A549 treated with CORT108297 at 1 μM for 4 hours (cell line): ENCODE data around the gene GPR152. TPM values are rescaled to one million over a fixed set of nuclear protein-coding genes. Genes with fewer than 3 reads are reported as not detected.

Source experiments
- total RNA-seq: library from RNA; stranded (reverse); fragments of 200-300 nt; extraction: Qiagen RNA extraction; gene quantifications from 5 replicates; pipeline ENCODE4 v1.2.3, GENCODE V29; 2022

GPR152 gene, protein sequence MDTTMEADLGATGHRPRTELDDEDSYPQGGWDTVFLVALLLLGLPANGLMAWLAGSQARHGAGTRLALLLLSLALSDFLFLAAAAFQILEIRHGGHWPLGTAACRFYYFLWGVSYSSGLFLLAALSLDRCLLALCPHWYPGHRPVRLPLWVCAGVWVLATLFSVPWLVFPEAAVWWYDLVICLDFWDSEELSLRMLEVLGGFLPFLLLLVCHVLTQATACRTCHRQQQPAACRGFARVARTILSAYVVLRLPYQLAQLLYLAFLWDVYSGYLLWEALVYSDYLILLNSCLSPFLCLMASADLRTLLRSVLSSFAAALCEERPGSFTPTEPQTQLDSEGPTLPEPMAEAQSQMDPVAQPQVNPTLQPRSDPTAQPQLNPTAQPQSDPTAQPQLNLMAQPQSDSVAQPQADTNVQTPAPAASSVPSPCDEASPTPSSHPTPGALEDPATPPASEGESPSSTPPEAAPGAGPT
- 0.07 TPM in 1 of 5 replicates, not detected in the others for total RNA-seq

GRCh38 chr11:67452141-67452952 lies at the start of gene GPR152:
Gene GPR152 (minus strand): TSS chr11:67452729. CDS start chr11:67452724, 5 bp downstream.

GRCh38 chr11:67482827-67483798 lies 30.6 kb upstream of the GPR152 start, which contains the start of gene AIP:
Gene AIP (plus strand): TSS chr11:67483026. CDS start chr11:67483159, 133 bp downstream.

DNA sequence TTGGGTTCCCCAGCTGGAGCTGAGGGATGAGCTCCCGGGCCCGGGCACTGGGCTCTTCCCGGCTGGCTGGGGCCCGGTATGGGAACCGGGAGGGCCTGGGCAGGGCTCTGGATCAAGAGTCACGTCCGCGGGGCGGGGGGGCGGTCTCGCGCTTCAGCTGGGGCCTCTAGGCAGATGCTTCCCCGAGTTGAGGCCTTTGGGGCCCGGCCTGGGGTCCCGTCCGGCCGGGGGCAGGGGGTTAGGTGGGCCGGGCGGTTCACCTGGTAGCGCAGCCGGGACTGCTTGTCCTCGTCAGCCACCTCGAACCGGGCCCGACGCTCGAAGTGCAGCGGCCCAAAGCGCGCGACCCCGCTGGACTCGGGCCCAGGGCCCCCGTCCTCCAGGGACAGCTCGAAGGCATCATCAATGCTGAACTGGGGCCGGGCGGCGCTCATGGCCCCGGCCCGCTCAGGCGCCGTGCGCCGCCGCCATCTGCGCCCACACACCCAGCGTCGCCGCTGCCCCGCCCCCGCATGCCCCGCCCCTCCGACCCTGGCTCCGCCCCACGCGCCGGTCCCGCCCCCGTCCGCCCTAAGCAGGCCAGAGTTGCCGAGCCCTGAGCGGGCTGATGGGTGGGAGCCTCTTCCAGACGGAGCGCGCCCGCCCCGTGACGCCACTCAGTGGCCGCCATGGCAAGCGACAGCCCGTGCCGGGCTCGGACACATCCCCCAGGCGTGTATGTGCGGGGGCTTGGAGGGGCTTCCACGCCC lies 16.4 kb upstream of the GPR152 start, which contains the start of gene TMEM134:
Gene TMEM134 (minus strand): TSS at position 493 of the 749 bp plus-strand sequence. CDS start 59 bp downstream, at position 434.

GRCh38 chr11:67455054-67455453 lies 2.5 kb upstream of the GPR152 start, which contains the start of gene CABP4:
Gene CABP4 (plus strand): TSS chr11:67455354. CDS start chr11:67455424, 70 bp downstream.

GRCh38 chr11:67437082-67437808 lies 15.3 kb downstream of the GPR152 start, which contains the start of gene PTPRCAP:
Gene PTPRCAP (minus strand): TSS chr11:67437682. CDS start chr11:67437619, 63 bp downstream.

DNA sequence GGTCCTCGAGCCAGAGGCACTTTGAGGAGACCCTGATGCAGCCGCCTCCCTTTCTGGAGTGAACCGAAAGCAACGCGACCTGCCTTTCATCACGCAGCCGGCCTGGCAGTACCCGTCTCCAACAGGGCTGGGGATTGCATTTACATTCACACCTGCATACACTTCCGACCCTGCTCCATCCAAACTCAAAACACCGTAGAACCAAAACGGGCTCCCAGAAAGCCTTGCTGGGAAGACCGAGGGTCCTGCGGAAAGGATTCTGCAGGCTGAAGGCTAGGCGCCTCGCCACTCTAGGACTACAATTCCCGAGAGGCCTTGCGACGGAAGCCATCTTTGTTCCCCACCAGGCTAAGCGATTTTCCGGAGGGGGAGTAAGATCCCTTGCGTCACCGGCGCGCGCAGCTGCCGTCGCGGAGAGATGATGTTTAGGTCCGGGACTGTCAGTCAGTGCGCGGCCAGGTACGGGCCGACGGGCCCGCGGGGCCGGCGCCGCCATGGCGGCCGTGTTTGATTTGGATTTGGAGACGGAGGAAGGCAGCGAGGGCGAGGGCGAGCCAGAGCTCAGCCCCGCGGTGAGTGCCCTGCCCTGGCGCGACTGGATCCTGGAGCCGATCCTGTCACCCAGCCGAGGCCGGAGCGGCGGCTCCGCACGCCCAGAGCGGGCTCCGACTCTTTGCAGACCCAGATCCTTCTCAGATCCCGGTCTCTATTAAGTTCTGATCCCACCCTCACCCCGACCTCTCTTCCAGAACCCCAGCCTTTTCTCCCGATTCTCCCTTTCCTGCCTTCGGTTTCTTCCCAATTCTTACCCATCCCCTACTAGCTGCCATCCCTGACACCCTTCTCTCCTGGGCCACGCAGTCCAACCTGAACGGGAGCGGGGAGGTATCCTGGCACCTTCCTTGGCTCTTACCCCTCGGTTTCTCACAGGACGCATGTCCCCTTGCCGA lies 24.2 kb downstream of the GPR152 start, which contains the start of gene RPS6KB2:
Gene RPS6KB2 (plus strand): TSS at position 443 of the 950 bp plus-strand sequence. CDS start 52 bp downstream, at position 495.

GRCh38 chr11:67415501-67416304 lies 36.8 kb downstream of the GPR152 start, which contains the start of gene CARNS1:
Gene CARNS1 (plus strand): TSS chr11:67415678. CDS start chr11:67416200, 522 bp downstream.

GRCh38 chr11:67401495-67402191 lies 50.9 kb downstream of the GPR152 start, which contains the start of gene PPP1CA:
Gene PPP1CA (minus strand): TSS chr11:67401858. CDS start chr11:67401782, 76 bp downstream.

Other genes starting within 250 kb of the GPR152 start
- gene GRK2, start 186.3 kb downstream of the GPR152 start, total RNA-seq = 27.9 to 44.6 TPM (median 42.9 TPM) in 5 replicates
- 21.4 to 32.0 TPM (median 26.8 TPM) in 5 replicates for gene ANKRD13D, start 163.4 kb downstream of the GPR152 start, total RNA-seq
- gene SSH3, start 149.2 kb downstream of the GPR152 start, total RNA-seq = 17.1 to 29.0 TPM (median 27.3 TPM) in 5 replicates
- 196 to 263 TPM (median 258 TPM) in 5 replicates for gene POLD4, start 99.2 kb downstream of the GPR152 start, total RNA-seq
- gene CLCF1, start 79.1 kb downstream of the GPR152 start, total RNA-seq = 39.1 to 53.1 TPM (median 45.3 TPM) in 5 replicates
- 22.1 to 40.0 TPM (median 36.1 TPM) in 5 replicates for gene RAD9A, start 60.7 kb downstream of the GPR152 start, total RNA-seq
- 269 to 296 TPM (median 294 TPM) in 5 replicates for gene PPP1CA, start 50.9 kb downstream of the GPR152 start, total RNA-seq
- gene TBC1D10C, start 48.6 kb downstream of the GPR152 start, total RNA-seq = 0.10 to 0.12 TPM (median 0.10 TPM) in 4 of 5 replicates, not detected in the other
- 0.09 to 0.29 TPM (median 0.21 TPM) in 5 replicates for gene CARNS1, start 37.1 kb downstream of the GPR152 start, total RNA-seq
- 42.9 to 52.1 TPM (median 51.2 TPM) in 5 replicates for gene RPS6KB2, start 24.2 kb downstream of the GPR152 start, total RNA-seq
- gene PTPRCAP, start 15.0 kb downstream of the GPR152 start, total RNA-seq = 0.24 to 0.42 TPM (median 0.32 TPM) in 5 replicates
- 57.1 to 64.4 TPM (median 61.3 TPM) in 5 replicates for gene CORO1B, start 9.3 kb downstream of the GPR152 start, total RNA-seq
- 0.03 TPM in 1 of 5 replicates, not detected in the others for gene CABP4, start 2.6 kb upstream of the GPR152 start, total RNA-seq
- 43.5 to 66.7 TPM (median 63.8 TPM) in 5 replicates for gene TMEM134, start 16.5 kb upstream of the GPR152 start, total RNA-seq
- gene AIP, start 30.3 kb upstream of the GPR152 start, total RNA-seq = 44.3 to 53.1 TPM (median 48.4 TPM) in 5 replicates
- gene PITPNM1, start 52.6 kb upstream of the GPR152 start, total RNA-seq = 38.9 to 60.0 TPM (median 53.9 TPM) in 5 replicates
- 67.0 to 97.8 TPM (median 95.2 TPM) in 5 replicates for gene CDK2AP2, start 55.4 kb upstream of the GPR152 start, total RNA-seq
- gene CABP2, start 70.7 kb upstream of the GPR152 start, total RNA-seq = not detected in 5 replicates
- 1,416 to 1,791 TPM (median 1,766 TPM) in 5 replicates for gene GSTP1, start 131.1 kb upstream of the GPR152 start, total RNA-seq
- gene NDUFV1, start 154.2 kb upstream of the GPR152 start, total RNA-seq = 134 to 158 TPM (median 153 TPM) in 5 replicates
- gene NUDT8, start 177.2 kb upstream of the GPR152 start, total RNA-seq = 5.9 to 14.0 TPM (median 13.1 TPM) in 5 replicates
- not detected in 5 replicates for gene TBX10, start 187.0 kb upstream of the GPR152 start, total RNA-seq
- 0.83 to 1.9 TPM (median 1.3 TPM) in 5 replicates for gene ACY3, start 198.0 kb upstream of the GPR152 start, total RNA-seq
- gene ALDH3B2, start 221.9 kb upstream of the GPR152 start, total RNA-seq = not detected in 5 replicates